Mesenchymal stem cell (in vitro differentiated cells and primary cell): ENCODE measurements around the gene TOM1.

Experiments
- DNase-seq: peaks from one replicate; pipeline ENCODE4 v3.0.0-alpha.2; 2013
- H2AFZ ChIP-seq: one replicate; pipeline ENCODE4 v1.6.1; 2013; ENCODE audit warnings: low read depth, mild to moderate bottlenecking, control low read depth, inconsistent platforms, low read length, moderate library complexity
- H2AK5ac ChIP-seq: 2 replicates; pipeline ENCODE4 v1.6.1; 2013; ENCODE audit warnings: low read length, moderate library complexity, mild to moderate bottlenecking, inconsistent platforms; ENCODE audit not compliant: severe bottlenecking
- H2BK120ac ChIP-seq: one replicate; pipeline ENCODE4 v1.6.1; 2013; ENCODE audit warnings: low read depth, mild to moderate bottlenecking, inconsistent platforms, low read length, moderate library complexity
- H2BK12ac ChIP-seq, 2 experiments: one replicate each; pipeline ENCODE4 v1.6.1; 2013; ENCODE audit warnings: inconsistent platforms in 2 of 2, low read length in 2 of 2, mild to moderate bottlenecking in 2 of 2, moderate library complexity in 2 of 2, control low read depth in 1 of 2
- H2BK15ac ChIP-seq: one replicate; pipeline ENCODE4 v1.6.1; 2013; ENCODE audit warnings: mild to moderate bottlenecking, low read depth, inconsistent platforms; ENCODE audit not compliant: poor library complexity, severe bottlenecking
- H2BK5ac ChIP-seq: 2 replicates; pipeline ENCODE4 v1.6.1; 2013; ENCODE audit warnings: low read depth, mild to moderate bottlenecking, low read length, control low read depth, inconsistent platforms; ENCODE audit not compliant: poor library complexity, severe bottlenecking
- H3K14ac ChIP-seq, 2 experiments: one replicate each; pipeline ENCODE4 v1.6.1; 2013; ENCODE audit warnings: inconsistent platforms in 2 of 2, low read length in 2 of 2, control low read depth in 1 of 2, mild to moderate bottlenecking in 1 of 2, moderate library complexity in 1 of 2
- H3K18ac ChIP-seq, 2 experiments: one replicate each; pipeline ENCODE4 v1.6.1; 2013; ENCODE audit warnings: inconsistent platforms in 2 of 2, low read length in 2 of 2, control low read depth in 1 of 2, low read depth in 1 of 2, mild to moderate bottlenecking in 1 of 2
- H3K23ac ChIP-seq, 2 experiments: one replicate each; pipeline ENCODE4 v1.6.1; 2013; ENCODE audit warnings: inconsistent platforms in 2 of 2, low read length in 2 of 2, mild to moderate bottlenecking in 2 of 2, moderate library complexity in 2 of 2, control low read depth in 1 of 2
- H3K27ac ChIP-seq: 2 replicates; pipeline ENCODE4 v1.5.1; 2013; ENCODE audit warnings: mild to moderate bottlenecking, moderate library complexity, low read length, control low read depth, inconsistent platforms; ENCODE audit not compliant: poor library complexity, severe bottlenecking
- H3K27me3 ChIP-seq, 2 experiments: 2 replicates each; pipeline versions ENCODE4 v1.6.1 to v1.7.0; 2013; ENCODE audit warnings: low read length in 2 of 2, mild to moderate bottlenecking in 2 of 2, moderate library complexity in 2 of 2, control low read depth in 1 of 2, inconsistent platforms in 1 of 2; ENCODE audit not compliant: control insufficient read depth in 1 of 2, insufficient read depth in 1 of 2
- H3K36me3 ChIP-seq, 2 experiments: 2 replicates each; pipeline versions ENCODE4 v1.6.1 to v1.7.0; 2013; ENCODE audit warnings: low read length in 2 of 2, control low read depth in 1 of 2, inconsistent platforms in 1 of 2, low read depth in 1 of 2, mild to moderate bottlenecking in 1 of 2; ENCODE audit not compliant: insufficient read depth in 2 of 2, control insufficient read depth in 1 of 2
- H3K4ac ChIP-seq, 2 experiments: one replicate each; pipeline ENCODE4 v1.6.1; 2013; ENCODE audit warnings: inconsistent platforms in 2 of 2, low read length in 2 of 2, mild to moderate bottlenecking in 2 of 2, moderate library complexity in 2 of 2, control low read depth in 1 of 2, low read depth in 1 of 2
- H3K4me1 ChIP-seq: 2 replicates; pipeline ENCODE4 v1.6.1; 2013; ENCODE audit warnings: low read depth, low read length, control low read depth; ENCODE audit not compliant: control insufficient read depth, insufficient read depth
- H3K4me2 ChIP-seq: 2 replicates; pipeline ENCODE4 v1.6.1; 2013; ENCODE audit warnings: low read length, mild to moderate bottlenecking, inconsistent platforms; ENCODE audit not compliant: poor library complexity, severe bottlenecking
- H3K4me3 ChIP-seq, 2 experiments: 2 replicates each; pipeline versions ENCODE4 v1.5.1 to v1.7.0; 2013; ENCODE audit warnings: low read length in 2 of 2, mild to moderate bottlenecking in 2 of 2, control low read depth in 1 of 2, low read depth in 1 of 2; ENCODE audit not compliant: insufficient read depth in 1 of 2
- H3K79me1 ChIP-seq: replicated peaks from 2 replicates; pipeline ENCODE4 v1.6.1; 2013; ENCODE audit warnings: mild to moderate bottlenecking, control low read depth, low read length, inconsistent platforms; ENCODE audit not compliant: poor library complexity, severe bottlenecking
- H3K9ac ChIP-seq: 2 replicates; pipeline ENCODE4 v1.7.0; 2013; ENCODE audit warnings: mild to moderate bottlenecking, low read length, moderate library complexity
- H3K9me3 ChIP-seq: 2 replicates; pipeline ENCODE4 v1.7.0; 2013; ENCODE audit warnings: mild to moderate bottlenecking, low read length; ENCODE audit not compliant: control insufficient read depth
- H4K8ac ChIP-seq: one replicate; pipeline ENCODE4 v1.6.1; 2013; ENCODE audit warnings: inconsistent platforms, mild to moderate bottlenecking, low read length, moderate library complexity
- H4K91ac ChIP-seq: one replicate; pipeline ENCODE4 v1.6.1; 2013; ENCODE audit warnings: mild to moderate bottlenecking, low read length, inconsistent platforms
- WGBS: methylation state at CpG from one replicate; pipeline ENCODE4 v1.1.7; 2013; ENCODE audit warnings: mixed read lengths; 5-methylcytosine and 5-hydroxymethylcytosine counted together

The TOM1 gene

GRCh38 chr22:35384975-35385588, 85.4 kb downstream of the TOM1 start:
- no peak overlapping the region for H3K14ac ChIP-seq
- no peak overlapping the region for H4K91ac ChIP-seq
- H3K9ac ChIP-seq: peak overlapping the region; percentile 98
- no peaks in the 10 kb centered on the region for H3K9me3 ChIP-seq
- no peak overlapping the region for H3K27ac ChIP-seq
- 96% methylated on average over 6 of the region's 6 CpGs for WGBS
- H2BK120ac ChIP-seq: no peak overlapping the region
- no peak overlapping the region for H2AK5ac ChIP-seq
- H2BK5ac ChIP-seq: no peak overlapping the region
- DNase-seq: no peak
- no peaks in the 10 kb centered on the region for H3K27me3 ChIP-seq
- no peak overlapping the region for H4K8ac ChIP-seq
- H3K18ac ChIP-seq: no peak overlapping the region
- H2BK15ac ChIP-seq: no peak overlapping the region
- no peak overlapping the region for H2BK12ac ChIP-seq
- no peak overlapping the region for H3K23ac ChIP-seq
- H3K4ac ChIP-seq: no peak overlapping the region
- peaks cover 11% of the 10 kb centered on the region for H3K4me1 ChIP-seq
- peaks cover 27 to 71% of the 10 kb centered on the region in 2 experiments for H3K36me3 ChIP-seq
- peak overlapping the region in 1 of 2 experiments; percentile 86 for H3K4me3 ChIP-seq
- no peak overlapping the region for H3K4me2 ChIP-seq
- H3K79me1 ChIP-seq: no peaks in the 10 kb centered on the region
- no peak overlapping the region for H2AFZ ChIP-seq

GRCh38 chr22:35386670-35387288, 87.1 kb downstream of the TOM1 start:
- Histone ChIP-seq H3K4me2 (no peak overlapping the region), H3K79me1 (no peaks in the 10 kb centered on the region), H4K8ac (no peak overlapping the region), H3K9ac (peak overlapping the region; percentile 66), H2BK15ac (no peak overlapping the region), H3K23ac (no peak overlapping the region), H2BK12ac (no peak overlapping the region), H3K4ac (no peak overlapping the region), H3K36me3 (peaks cover 31 to 85% of the 10 kb centered on the region in 2 experiments), H3K4me1 (peaks cover 5% of the 10 kb centered on the region), H4K91ac (no peak overlapping the region), H3K14ac (no peak overlapping the region), H2AFZ (no peak overlapping the region), H3K27me3 (no peaks in the 10 kb centered on the region), H2BK5ac (no peak overlapping the region), H3K4me3 (peak overlapping the region in 1 of 2 experiments; percentile 37), H2AK5ac (no peak overlapping the region), H3K18ac (no peak overlapping the region), H3K9me3 (no peaks in the 10 kb centered on the region), H3K27ac (no peak overlapping the region), H2BK120ac (no peak overlapping the region)
- 95% methylated on average over 19 of the region's 19 CpGs for WGBS
- DNase-seq: no peak

DNA sequence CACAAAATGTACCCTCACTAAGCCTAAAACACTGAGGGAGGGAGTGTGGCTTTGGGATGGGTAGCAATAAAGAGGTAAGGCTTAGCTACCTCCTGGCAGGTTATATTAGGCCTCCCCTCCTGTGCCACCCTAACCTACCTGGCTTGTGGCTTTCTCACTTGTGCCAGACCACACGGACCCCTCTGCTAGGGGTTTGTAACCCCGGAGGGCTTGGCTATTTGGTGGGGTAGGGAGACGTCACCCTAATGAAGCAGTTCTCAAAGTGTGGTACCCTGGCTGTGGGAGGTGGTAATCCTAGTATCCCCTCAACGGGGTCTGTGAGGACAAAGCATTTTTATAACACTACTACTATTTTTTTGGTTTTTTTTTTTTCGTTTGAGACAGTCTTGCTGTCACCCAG, 91.2 kb downstream of the TOM1 start:
- 88% methylated on average over 1 of the region's 5 CpGs for WGBS
- no peak for DNase-seq
- Histone ChIP-seq H3K9me3 (no peaks in the 10 kb centered on the region), H3K14ac (no peak overlapping the region), H2BK5ac (no peak overlapping the region), H2BK12ac (no peak overlapping the region), H3K9ac (peak overlapping the region; percentile 29), H3K4ac (no peak overlapping the region), H3K79me1 (no peaks in the 10 kb centered on the region), H3K4me2 (no peak overlapping the region), H3K4me1 (peaks cover 1% of the 10 kb centered on the region), H3K4me3 (no peak overlapping the region), H2BK120ac (no peak overlapping the region), H3K27ac (no peak overlapping the region), H2BK15ac (no peak overlapping the region), H2AK5ac (no peak overlapping the region), H3K27me3 (no peaks in the 10 kb centered on the region), H4K91ac (no peak overlapping the region), H3K23ac (no peak overlapping the region), H2AFZ (no peak overlapping the region), H3K36me3 (peaks cover 36 to 84% of the 10 kb centered on the region in 2 experiments), H3K18ac (no peak overlapping the region), H4K8ac (no peak overlapping the region)

DNA sequence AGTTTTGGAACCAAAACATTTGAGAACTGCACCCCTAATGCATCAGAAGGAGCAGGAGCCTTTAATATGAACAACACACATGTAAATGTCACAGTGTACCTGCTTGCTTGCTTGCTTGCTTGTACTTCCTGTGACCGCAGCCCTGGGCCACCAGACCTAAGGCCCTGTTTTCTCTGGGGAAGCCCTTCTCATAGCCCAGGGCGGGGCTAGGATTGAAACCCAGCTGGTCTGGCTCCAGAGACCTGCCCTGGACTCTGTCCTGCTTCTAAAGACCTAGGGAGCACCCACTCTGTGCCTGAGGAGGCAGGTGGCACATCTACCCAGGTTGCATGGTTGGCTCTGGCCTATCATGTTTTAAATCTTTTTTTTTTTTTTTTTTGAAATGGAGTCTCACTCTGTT, 92.7 kb downstream of the TOM1 start:
- no peak overlapping the region for H2BK12ac ChIP-seq
- no peak overlapping the region for H2BK5ac ChIP-seq
- H3K4ac ChIP-seq: no peak overlapping the region
- DNase-seq: no peak
- no peaks in the 10 kb centered on the region for H3K27me3 ChIP-seq
- no peak overlapping the region for H2AFZ ChIP-seq
- H2BK15ac ChIP-seq: no peak overlapping the region
- no peaks in the 10 kb centered on the region for H3K79me1 ChIP-seq
- no peak overlapping the region for H2AK5ac ChIP-seq
- no peaks in the 10 kb centered on the region for H3K9me3 ChIP-seq
- peaks cover 9% of the 10 kb centered on the region for H3K4me1 ChIP-seq
- H4K8ac ChIP-seq: no peak overlapping the region
- H3K14ac ChIP-seq: no peak overlapping the region
- H3K4me2 ChIP-seq: no peak overlapping the region
- no peak overlapping the region for H3K23ac ChIP-seq
- H4K91ac ChIP-seq: no peak overlapping the region
- H3K18ac ChIP-seq: no peak overlapping the region
- H3K36me3 ChIP-seq: peaks cover 25 to 70% of the 10 kb centered on the region in 2 experiments
- no peak overlapping the region for H3K9ac ChIP-seq
- no peak overlapping the region for H3K27ac ChIP-seq
- H3K4me3 ChIP-seq: no peak overlapping the region
- H2BK120ac ChIP-seq: no peak overlapping the region
- 98% methylated on average over 2 of the region's 2 CpGs for WGBS
